CD8-positive, alpha-beta memory T cell (primary cell): ENCODE data around the gene KCNMA1. TPM values are rescaled to one million over a fixed set of nuclear protein-coding genes. Genes with fewer than 3 reads are reported as not detected.

Source experiments
- CTCF ChIA-PET: fragments of 350-600 bp; sonication (Branson Sonifier 250); formaldehyde crosslinking; loops from one replicate; lab custom pipeline; 2021; ENCODE audit warnings: antibody characterized with exemption; lab: Charles Lee
- POLR2A ChIA-PET: fragments of 350-600 bp; sonication (Branson Sonifier 250); formaldehyde crosslinking; loops from one replicate; lab custom pipeline; 2021; ENCODE audit warnings: antibody characterized with exemption; lab: Charles Lee
- DNase-seq, 5 donors: peaks; one replicate each; pipeline versions ENCODE4 v3.0.0 to v3.0.0-alpha.2; 2020 to 2022; ENCODE audit warnings: mixed read lengths in 1 of 5
- H3K27ac ChIP-seq: one replicate; pipeline ENCODE4 v1.7.0; 2013; ENCODE audit warnings: low read depth, mild to moderate bottlenecking, low read length, moderate library complexity
- H3K27me3 ChIP-seq: 2 replicates; pipeline ENCODE4 v1.7.0; 2013; ENCODE audit warnings: low read length, mild to moderate bottlenecking; ENCODE audit not compliant: insufficient read depth, poor library complexity, severe bottlenecking
- H3K36me3 ChIP-seq: 2 replicates; pipeline ENCODE4 v1.7.0; 2013; ENCODE audit warnings: mild to moderate bottlenecking, low read length, moderate library complexity; ENCODE audit not compliant: insufficient read depth
- H3K4me1 ChIP-seq: 2 replicates; pipeline ENCODE4 v1.7.0; 2013; ENCODE audit warnings: mild to moderate bottlenecking, low read length, moderate library complexity; ENCODE audit not compliant: insufficient read depth
- H3K4me3 ChIP-seq: 2 replicates; pipeline ENCODE4 v1.7.0; 2013; ENCODE audit warnings: mild to moderate bottlenecking, low read length
- H3K9me3 ChIP-seq: 2 replicates; pipeline ENCODE4 v1.7.0; 2013; ENCODE audit warnings: mild to moderate bottlenecking, low read length
- H3K27ac Mint-ChIP-seq, 8 donors: one replicate each; pipeline ENCODE4 v1.8.0; 2020 to 2021; ENCODE audit warnings: mixed read lengths in 8 of 8, mild to moderate bottlenecking in 6 of 8, inconsistent platforms in 3 of 8, moderate library complexity in 3 of 8
- H3K27me3 Mint-ChIP-seq, 2 donors: one replicate each; pipeline ENCODE4 v1.8.0; 2020 to 2021; ENCODE audit warnings: mixed read lengths in 2 of 2, mild to moderate bottlenecking in 1 of 2, moderate library complexity in 1 of 2
- H3K36me3 Mint-ChIP-seq, 3 donors: one replicate each; pipeline ENCODE4 v1.8.0; 2020 to 2021; ENCODE audit warnings: mixed read lengths in 3 of 3, inconsistent platforms in 1 of 3, mild to moderate bottlenecking in 1 of 3
- H3K4me1 Mint-ChIP-seq, 3 donors: one replicate each; pipeline ENCODE4 v1.8.0; 2020 to 2021; ENCODE audit warnings: mixed read lengths in 3 of 3, inconsistent platforms in 1 of 3, mild to moderate bottlenecking in 1 of 3
- H3K4me3 Mint-ChIP-seq, 7 donors: one replicate each; pipeline ENCODE4 v1.8.0; 2020 to 2021; ENCODE audit warnings: mixed read lengths in 7 of 7, mild to moderate bottlenecking in 6 of 7, moderate library complexity in 4 of 7, inconsistent platforms in 2 of 7
- H3K9me3 Mint-ChIP-seq, 5 donors: one replicate each; pipeline ENCODE4 v1.8.0; 2020 to 2022; ENCODE audit warnings: mixed read lengths in 5 of 5, mild to moderate bottlenecking in 3 of 5, moderate library complexity in 2 of 5, inconsistent platforms in 1 of 5
- polyA plus RNA-seq: library from polyadenylated mRNA; unstranded; fragments of 300-500 nt; fragmentation: Illumina TruSeq; gene quantifications from one replicate; pipeline ENCODE4 v1.2.3, GENCODE V29; 2021
- total RNA-seq, 2 experiments: library from RNA; stranded (reverse); gene quantifications; one replicate each; pipeline ENCODE4 v1.2.3, GENCODE V29; 2021

KCNMA1 gene
- total and polyA plus RNA-seq, 3 experiments from 2014 or later, result 0.20 to 0.31 TPM; not detected in 1

DNA sequence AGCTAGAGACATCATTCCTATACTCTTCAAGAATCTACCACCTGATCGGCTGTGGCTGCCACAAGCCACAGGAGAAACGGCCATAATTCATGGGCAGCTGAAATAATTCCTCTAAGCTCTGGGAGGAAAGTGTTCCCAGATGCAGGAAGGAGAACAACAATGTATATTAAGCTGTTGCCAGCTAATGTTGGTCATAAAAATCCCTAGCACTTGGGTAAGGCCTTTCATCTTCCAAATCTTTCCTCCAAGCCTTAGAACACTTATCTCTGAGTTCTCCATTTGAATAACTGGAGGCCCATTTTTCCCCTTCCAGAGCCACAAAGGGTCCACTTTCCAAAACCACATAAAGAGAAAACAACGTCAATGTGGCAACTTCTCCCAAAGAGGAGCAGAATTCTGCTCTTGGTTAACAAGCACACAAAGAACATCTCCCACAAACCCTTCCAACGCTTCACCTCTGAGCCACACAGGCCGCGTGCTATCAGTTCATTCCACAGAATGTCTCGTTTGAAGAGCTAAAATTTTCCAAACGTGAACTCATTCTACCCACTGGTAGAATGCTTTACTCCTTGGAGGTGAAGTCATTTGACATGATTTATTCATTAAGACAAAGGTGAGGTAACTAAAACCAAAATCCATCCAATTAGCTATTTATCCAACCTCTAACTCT lies 11.2 kb downstream of the KCNMA1 start:
- POLR2A ChIA-PET, result no interaction called here
- Mint-ChIP-seq H3K9me3 (no peaks in the 10 kb centered on the region), H3K4me1 (peaks cover 4 to 7% (median 7%) of the 10 kb centered on the region in 3 donors), H3K36me3 (no peaks in the 10 kb centered on the region), H3K4me3 (no peak overlapping the region), H3K27ac (no peak overlapping the region), H3K27me3 (peaks cover 0 to 6% of the 10 kb centered on the region in 2 donors)
- Histone ChIP-seq H3K36me3 (no peaks in the 10 kb centered on the region), H3K9me3 (no peaks in the 10 kb centered on the region), H3K27ac (no peak overlapping the region), H3K4me3 (no peak overlapping the region), H3K4me1 (no peaks in the 10 kb centered on the region), H3K27me3 (no peaks in the 10 kb centered on the region)
- CTCF ChIA-PET, result no interaction called here
- DNase-seq, result no peak

DNA sequence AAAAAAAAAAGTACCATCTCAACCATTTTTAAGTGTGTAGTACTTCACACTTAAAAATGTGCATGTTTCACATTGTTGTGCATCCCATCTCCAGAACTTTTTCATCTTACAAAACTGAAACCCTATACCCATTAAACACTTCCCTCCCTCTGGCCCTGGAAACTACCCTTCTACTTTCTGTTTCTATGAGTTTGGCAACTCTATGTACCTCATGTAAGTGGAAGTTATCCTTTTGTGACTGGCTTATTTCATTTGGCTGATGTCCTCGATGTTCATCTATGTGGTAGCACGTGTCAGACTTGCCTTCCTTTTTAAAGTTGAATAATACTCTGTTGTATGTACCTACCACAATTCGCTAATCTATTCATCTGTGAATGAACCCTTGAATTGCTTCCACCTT lies 12.2 kb downstream of the KCNMA1 start:
- H3K4me3 Mint-ChIP-seq, result no peak overlapping the region
- H3K9me3 ChIP-seq, result no peaks in the 10 kb centered on the region
- H3K27ac ChIP-seq, result no peak overlapping the region
- H3K4me3 ChIP-seq, result no peak overlapping the region
- H3K4me1 Mint-ChIP-seq, result peaks cover 4 to 7% (median 7%) of the 10 kb centered on the region in 3 donors
- H3K4me1 ChIP-seq, result no peaks in the 10 kb centered on the region
- no peak for DNase-seq
- H3K9me3 Mint-ChIP-seq, result no peaks in the 10 kb centered on the region
- H3K27me3 ChIP-seq, result no peaks in the 10 kb centered on the region
- H3K36me3 Mint-ChIP-seq, result no peaks in the 10 kb centered on the region
- H3K36me3 ChIP-seq, result no peaks in the 10 kb centered on the region
- ChIA-PET CTCF (no interaction called here), POLR2A (no interaction called here)
- H3K27ac Mint-ChIP-seq, result no peak overlapping the region
- H3K27me3 Mint-ChIP-seq, result peaks cover 0 to 6% of the 10 kb centered on the region in 2 donors

DNA sequence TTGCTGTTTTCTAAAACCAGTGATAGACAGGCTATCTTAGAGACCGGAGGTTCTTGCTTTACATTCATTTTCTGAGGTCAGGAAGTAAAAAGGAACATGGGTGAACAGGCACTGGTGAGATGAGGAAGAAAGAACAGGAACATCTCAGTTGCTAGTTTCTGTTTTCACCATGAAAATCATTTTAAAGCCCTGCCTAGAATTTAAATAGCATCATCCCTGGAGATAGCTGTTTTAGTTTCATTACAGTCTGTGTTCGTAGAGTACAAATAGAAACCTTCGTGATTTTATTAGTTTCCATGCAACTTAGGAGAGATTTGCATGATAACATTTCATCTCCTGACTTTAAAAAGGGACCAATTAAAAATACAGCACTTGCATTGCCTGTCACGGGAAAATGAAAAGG lies 14.7 kb downstream of the KCNMA1 start:
- Histone ChIP-seq H3K27ac (no peak overlapping the region), H3K27me3 (no peaks in the 10 kb centered on the region), H3K9me3 (no peaks in the 10 kb centered on the region), H3K4me1 (no peaks in the 10 kb centered on the region), H3K36me3 (no peaks in the 10 kb centered on the region), H3K4me3 (no peak overlapping the region)
- DNase-seq, result no peak
- Mint-ChIP-seq H3K4me1 (peaks cover 4 to 7% (median 7%) of the 10 kb centered on the region in 3 donors), H3K36me3 (no peaks in the 10 kb centered on the region), H3K27ac (peak overlapping the region in 1 of 8 donors; percentile 39), H3K27me3 (peaks cover 0 to 2% of the 10 kb centered on the region in 2 donors), H3K4me3 (no peak overlapping the region), H3K9me3 (no peaks in the 10 kb centered on the region)
- ChIA-PET POLR2A (no interaction called here), CTCF (no interaction called here)

DNA sequence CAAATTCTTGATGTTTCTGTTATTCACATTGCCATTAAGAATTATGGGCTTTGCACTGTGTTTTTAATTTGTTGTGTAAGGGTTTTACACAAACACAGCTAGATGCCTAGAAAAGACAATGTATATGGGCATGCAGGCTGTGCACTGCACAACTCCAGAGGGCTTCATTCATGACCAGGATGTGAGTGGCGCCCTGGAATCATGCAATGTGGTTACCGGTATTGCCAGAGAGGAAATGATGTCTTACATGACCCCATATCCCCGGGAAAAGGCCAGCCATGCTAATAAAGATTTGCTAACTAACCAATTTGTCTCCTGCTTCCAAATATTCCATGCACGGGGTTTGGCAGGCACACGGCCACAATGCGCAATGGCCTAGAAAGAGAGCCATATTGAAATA lies 16.9 kb downstream of the KCNMA1 start:
- H3K4me1 Mint-ChIP-seq, result peaks cover 4 to 7% (median 7%) of the 10 kb centered on the region in 3 donors
- no peaks in the 10 kb centered on the region for H3K36me3 ChIP-seq
- peaks cover 0 to 3% of the 10 kb centered on the region in 2 donors for H3K27me3 Mint-ChIP-seq
- no peaks in the 10 kb centered on the region for H3K4me1 ChIP-seq
- H3K4me3 Mint-ChIP-seq, result no peak overlapping the region
- no peak overlapping the region for H3K27ac ChIP-seq
- no peak for DNase-seq
- no peak overlapping the region for H3K4me3 ChIP-seq
- POLR2A ChIA-PET, result no interaction called here
- CTCF ChIA-PET, result no interaction called here
- H3K9me3 ChIP-seq, result no peaks in the 10 kb centered on the region
- no peaks in the 10 kb centered on the region for H3K27me3 ChIP-seq
- H3K9me3 Mint-ChIP-seq, result no peaks in the 10 kb centered on the region
- H3K27ac Mint-ChIP-seq, result no peak overlapping the region
- no peaks in the 10 kb centered on the region for H3K36me3 Mint-ChIP-seq

DNA sequence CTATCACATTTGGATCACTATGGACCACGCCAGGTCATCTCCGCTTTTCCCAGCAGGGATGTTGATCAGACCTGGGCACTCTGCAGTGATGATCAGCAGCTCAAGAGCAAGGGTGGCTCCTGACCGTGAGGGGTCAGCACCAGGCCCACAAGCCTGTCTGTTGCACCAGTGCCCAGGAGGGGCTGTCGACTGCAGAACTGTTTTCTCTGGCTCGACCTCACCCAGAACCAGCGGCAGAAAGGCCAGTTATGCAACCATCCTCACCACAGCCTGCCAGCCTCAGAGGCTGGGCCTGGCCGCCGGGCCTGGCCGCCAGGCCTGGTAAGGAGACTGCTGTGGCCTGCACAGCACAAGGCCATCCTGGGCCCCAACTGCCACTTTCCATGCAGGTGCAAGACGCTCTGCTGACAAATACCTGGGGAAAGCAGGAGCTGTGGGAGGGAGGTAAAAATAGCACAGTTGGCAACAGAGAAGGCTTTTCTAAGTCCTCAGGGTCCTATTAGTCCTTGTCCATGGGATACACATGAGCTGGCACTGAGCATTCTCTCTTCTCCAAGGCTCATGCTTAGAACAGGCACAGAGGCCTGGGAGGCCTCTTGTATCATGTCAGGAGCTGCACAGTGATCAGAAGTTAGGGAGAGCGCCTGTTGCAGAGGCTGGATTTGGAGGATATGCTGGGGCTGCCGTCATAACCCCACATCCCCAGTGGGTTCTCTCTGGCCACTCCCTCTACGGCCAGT lies 17.5 kb downstream of the KCNMA1 start:
- POLR2A ChIA-PET, result no interaction called here
- Histone ChIP-seq H3K27ac (no peak overlapping the region), H3K4me1 (no peaks in the 10 kb centered on the region), H3K36me3 (no peaks in the 10 kb centered on the region), H3K27me3 (no peaks in the 10 kb centered on the region), H3K9me3 (no peaks in the 10 kb centered on the region), H3K4me3 (no peak overlapping the region)
- H3K27me3 Mint-ChIP-seq, result peaks cover 0 to 6% of the 10 kb centered on the region in 2 donors
- no peak overlapping the region for H3K4me3 Mint-ChIP-seq
- CTCF ChIA-PET, result no interaction called here
- no peaks in the 10 kb centered on the region for H3K36me3 Mint-ChIP-seq
- no peaks in the 10 kb centered on the region for H3K9me3 Mint-ChIP-seq
- peaks cover 4 to 7% (median 7%) of the 10 kb centered on the region in 3 donors for H3K4me1 Mint-ChIP-seq
- H3K27ac Mint-ChIP-seq, result no peak overlapping the region
- DNase-seq, result no peak

DNA sequence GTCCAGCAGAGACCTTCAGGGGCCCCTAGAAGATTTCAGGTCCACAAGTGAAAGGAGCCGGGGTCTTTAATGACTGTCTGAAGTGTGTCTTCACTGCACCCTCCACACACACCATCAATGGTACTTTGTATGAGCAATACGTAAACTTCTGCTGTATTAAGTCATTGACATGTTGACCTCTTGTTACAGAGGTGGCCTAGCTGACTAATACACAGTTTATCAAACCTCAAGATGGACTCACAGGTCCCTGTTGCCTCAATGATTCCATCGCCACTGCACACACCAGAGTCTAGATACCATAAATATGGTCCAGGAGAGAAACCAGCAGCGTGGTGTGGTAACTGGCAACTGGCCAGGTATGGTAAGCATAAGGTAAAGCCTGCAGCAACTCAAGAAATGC lies 19.5 kb downstream of the KCNMA1 start:
- Mint-ChIP-seq H3K9me3 (no peaks in the 10 kb centered on the region), H3K4me1 (peaks cover 4 to 6% (median 6%) of the 10 kb centered on the region in 3 donors), H3K27ac (no peak overlapping the region), H3K27me3 (peaks cover 0 to 10% of the 10 kb centered on the region in 2 donors), H3K4me3 (no peak overlapping the region), H3K36me3 (no peaks in the 10 kb centered on the region)
- ChIA-PET POLR2A (no interaction called here), CTCF (no interaction called here)
- Histone ChIP-seq H3K4me1 (no peaks in the 10 kb centered on the region), H3K27ac (no peak overlapping the region), H3K9me3 (no peaks in the 10 kb centered on the region), H3K27me3 (no peaks in the 10 kb centered on the region), H3K36me3 (no peaks in the 10 kb centered on the region), H3K4me3 (no peak overlapping the region)
- no peak for DNase-seq

DNA sequence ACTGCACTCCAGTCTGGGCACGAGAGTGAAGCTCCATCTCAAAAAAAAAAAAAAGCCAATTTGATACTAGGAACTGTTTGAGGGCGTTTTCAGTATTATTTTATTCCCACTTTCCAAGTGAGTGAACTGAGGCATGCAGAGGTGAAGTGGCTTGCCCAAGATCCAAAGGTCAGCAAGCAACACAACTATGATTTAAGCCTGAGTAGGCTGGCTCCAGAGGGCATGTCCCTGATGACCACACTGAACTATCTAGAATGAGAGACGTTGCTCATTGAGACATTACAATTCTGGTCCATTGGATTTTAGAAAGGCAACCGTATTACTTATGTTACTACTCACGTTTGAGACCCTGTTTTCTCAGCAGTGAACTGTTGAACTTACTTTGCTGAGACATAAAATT lies 20.8 kb downstream of the KCNMA1 start:
- Histone ChIP-seq H3K4me1 (no peaks in the 10 kb centered on the region), H3K36me3 (no peaks in the 10 kb centered on the region), H3K9me3 (no peaks in the 10 kb centered on the region), H3K27me3 (no peaks in the 10 kb centered on the region), H3K27ac (no peak overlapping the region), H3K4me3 (no peak overlapping the region)
- no peak for DNase-seq
- H3K4me3 Mint-ChIP-seq, result no peak overlapping the region
- peaks cover 0 to 13% of the 10 kb centered on the region in 2 donors for H3K27me3 Mint-ChIP-seq
- CTCF ChIA-PET, result no interaction called here
- H3K9me3 Mint-ChIP-seq, result peaks cover 0 to 2% (median 0%) of the 10 kb centered on the region in 5 donors
- no peak overlapping the region for H3K27ac Mint-ChIP-seq
- POLR2A ChIA-PET, result no interaction called here
- no peaks in the 10 kb centered on the region for H3K4me1 Mint-ChIP-seq
- H3K36me3 Mint-ChIP-seq, result no peaks in the 10 kb centered on the region

DNA sequence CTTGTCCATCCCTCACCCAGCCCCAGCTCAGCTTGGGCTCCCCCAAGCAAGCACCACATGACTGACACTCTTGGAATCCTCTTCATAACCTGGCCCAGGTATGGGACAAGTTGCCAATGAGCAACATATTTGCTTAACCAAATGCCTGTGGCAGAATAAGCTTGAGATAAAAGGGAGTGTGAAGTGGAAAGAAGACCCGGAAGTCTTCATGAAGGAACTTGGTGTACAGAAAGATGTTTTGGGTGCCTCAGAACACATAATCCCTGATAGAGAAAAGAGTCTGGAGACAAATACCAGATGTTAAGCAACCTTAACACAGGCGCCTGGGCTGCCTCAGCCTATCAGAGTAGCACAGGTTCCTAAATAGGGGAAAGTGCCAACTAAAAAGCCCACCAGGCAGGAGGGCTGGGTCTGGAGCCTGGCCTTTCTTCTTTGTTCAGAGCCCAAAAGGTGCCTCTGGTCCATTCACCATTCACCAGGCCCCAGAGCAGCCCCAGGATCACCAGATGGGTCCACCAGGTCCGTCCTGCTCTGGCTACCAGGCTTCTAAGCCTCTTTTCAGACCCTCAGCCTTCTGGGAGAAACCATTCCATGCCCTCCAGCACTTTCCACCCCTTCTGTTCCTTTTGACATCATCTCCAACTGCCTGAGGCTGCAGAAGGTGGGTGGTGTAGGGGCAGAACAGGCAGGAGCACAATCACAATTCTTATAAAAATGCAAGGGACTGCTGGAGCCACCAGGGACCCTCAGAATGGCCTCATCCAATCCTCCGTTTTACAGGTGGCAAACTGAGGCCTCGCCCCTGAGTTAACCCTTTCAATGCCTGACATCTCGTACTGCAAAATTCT lies 22.6 kb downstream of the KCNMA1 start:
- Mint-ChIP-seq H3K4me1 (no peaks in the 10 kb centered on the region), H3K36me3 (no peaks in the 10 kb centered on the region), H3K4me3 (no peak overlapping the region), H3K27ac (no peak overlapping the region), H3K9me3 (peaks cover 0 to 2% (median 0%) of the 10 kb centered on the region in 5 donors), H3K27me3 (peaks cover 3 to 13% of the 10 kb centered on the region in 2 donors)
- Histone ChIP-seq H3K4me3 (no peak overlapping the region), H3K4me1 (no peaks in the 10 kb centered on the region), H3K9me3 (no peaks in the 10 kb centered on the region), H3K27me3 (no peaks in the 10 kb centered on the region), H3K27ac (no peak overlapping the region), H3K36me3 (no peaks in the 10 kb centered on the region)
- CTCF ChIA-PET, result no interaction called here
- no peak for DNase-seq
- POLR2A ChIA-PET, result no interaction called here
